Measurements from ENCODE around the gene GOLIM4. TPM values are rescaled to one million over a fixed set of nuclear protein-coding genes. Genes with fewer than 3 reads are reported as not detected.
"Not testable (repeated sequence)": the region's sequence is repeated elsewhere in the genome, so short reads cannot be mapped to it uniquely, and the experiment has no call there.

Gene GOLIM4
- total RNA-seq, 1 experiment from 2014 or later: 19.1 TPM

DNA sequence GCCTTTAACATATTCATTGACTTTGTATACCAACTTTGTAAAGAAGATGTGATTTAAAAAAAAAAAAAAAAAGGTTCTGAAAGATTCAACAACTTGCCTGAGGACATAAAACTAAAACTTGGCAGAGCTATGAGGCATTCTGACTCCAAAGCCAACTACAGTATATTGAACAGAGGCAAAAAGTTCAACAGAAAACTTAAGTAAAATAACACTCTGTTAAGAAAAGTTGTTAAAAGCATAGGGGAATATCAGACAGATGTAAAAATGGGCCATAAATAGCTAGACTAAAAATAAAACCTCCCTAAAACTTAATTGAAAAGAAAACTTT is 23.4 kb downstream of the GOLIM4 start:
- H3K4me3 ChIP-seq (ENCODE audit: insufficient read depth, low read depth, low read length): no peak overlapping the region
- DNase-seq: no peak
- H3K27me3 ChIP-seq (ENCODE audit: control insufficient read depth, insufficient read depth, low read length): no peaks in the 10 kb centered on the region
- no peaks in the 10 kb centered on the region for H3K36me3 ChIP-seq (replicated peaks; ENCODE audit: control insufficient read depth, insufficient read depth, low read length)

DNA sequence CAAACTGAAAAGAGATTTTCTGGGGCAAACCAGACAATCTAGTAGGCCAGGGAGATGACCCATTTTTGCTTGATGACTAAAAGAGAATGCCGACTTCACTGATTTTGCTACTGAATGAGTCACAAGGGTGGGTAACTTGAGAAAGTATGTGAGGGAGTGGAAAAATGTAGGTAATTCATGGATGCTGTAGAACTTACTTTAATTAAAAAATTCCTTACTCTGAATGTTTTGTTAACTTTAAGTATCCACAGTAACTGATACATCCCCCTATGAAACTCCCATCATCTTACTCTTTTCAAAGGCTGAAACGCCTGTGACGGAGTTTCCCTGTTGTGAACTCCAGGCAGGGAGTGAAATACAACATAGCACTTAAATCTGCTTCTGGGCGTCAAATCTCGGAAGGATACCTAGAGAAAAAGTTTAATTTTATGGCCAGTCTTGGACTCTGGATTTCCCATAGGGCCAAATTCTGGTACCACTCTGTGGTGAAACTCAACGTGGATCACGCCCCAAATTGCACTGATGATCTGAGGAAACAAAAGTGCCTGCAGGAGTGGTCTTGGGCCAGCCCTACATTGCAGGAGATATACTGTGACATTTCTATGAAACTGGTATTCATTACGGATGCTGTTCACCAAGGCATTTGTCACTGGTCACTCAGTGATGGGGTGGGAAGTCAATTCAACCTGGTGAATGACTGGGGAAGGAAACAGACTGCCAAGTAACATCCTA is 24.0 kb downstream of the GOLIM4 start:
- H3K36me3 ChIP-seq (replicated peaks; ENCODE audit: control insufficient read depth, insufficient read depth, low read length): no peaks in the 10 kb centered on the region
- H3K4me3 ChIP-seq (ENCODE audit: insufficient read depth, low read depth, low read length): no peak overlapping the region
- no peaks in the 10 kb centered on the region for H3K27me3 ChIP-seq (ENCODE audit: control insufficient read depth, insufficient read depth, low read length)
- no peak for DNase-seq

DNA sequence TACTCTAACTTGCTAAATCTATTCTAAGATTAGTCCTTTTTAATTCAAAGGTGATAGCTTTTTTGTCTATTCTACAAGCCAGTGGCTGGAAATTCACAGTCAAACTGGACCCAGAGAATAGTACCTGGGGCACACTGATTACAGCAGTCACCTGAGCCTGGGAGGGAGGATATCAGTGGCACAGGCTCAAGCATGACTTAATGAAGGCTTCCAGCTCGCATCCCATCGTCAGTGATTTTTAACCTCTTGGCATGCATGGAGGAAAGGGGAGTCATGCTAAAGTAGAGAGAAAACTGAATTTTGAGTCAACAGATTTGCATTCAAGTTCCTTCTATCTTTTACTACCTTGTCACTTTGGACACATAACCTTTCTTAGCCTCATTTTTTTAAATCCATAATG is 24.8 kb downstream of the GOLIM4 start:
- DNase-seq: no peak
- Histone ChIP-seq H3K36me3 (replicated peaks; ENCODE audit: control insufficient read depth, insufficient read depth, low read length) (no peaks in the 10 kb centered on the region), H3K27me3 (ENCODE audit: control insufficient read depth, insufficient read depth, low read length) (no peaks in the 10 kb centered on the region), H3K4me3 (ENCODE audit: insufficient read depth, low read depth, low read length) (no peak overlapping the region)

DNA sequence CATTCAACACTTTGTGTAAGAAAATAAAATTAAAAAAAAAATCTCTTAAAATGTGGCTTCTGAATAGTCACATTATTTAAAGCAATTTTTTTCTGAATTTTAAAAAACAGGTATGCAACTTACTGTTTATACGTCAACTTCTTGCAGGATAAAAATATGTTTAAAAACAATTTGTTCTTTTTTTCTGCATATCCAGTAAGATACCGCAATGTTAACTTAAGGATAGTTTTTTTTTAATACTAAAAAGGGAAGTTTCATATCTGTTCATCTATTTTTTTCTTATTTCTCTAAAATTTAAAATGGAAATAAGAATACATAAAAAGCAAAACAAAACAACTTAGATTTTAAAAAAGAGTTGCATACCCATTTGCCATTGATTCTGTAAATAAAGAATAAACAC is 27.4 kb downstream of the GOLIM4 start:
- Histone ChIP-seq H3K27me3 (ENCODE audit: control insufficient read depth, insufficient read depth, low read length) (no peaks in the 10 kb centered on the region), H3K4me3 (ENCODE audit: insufficient read depth, low read depth, low read length) (no peak overlapping the region), H3K36me3 (replicated peaks; ENCODE audit: control insufficient read depth, insufficient read depth, low read length) (no peaks in the 10 kb centered on the region)
- no peak for DNase-seq

DNA sequence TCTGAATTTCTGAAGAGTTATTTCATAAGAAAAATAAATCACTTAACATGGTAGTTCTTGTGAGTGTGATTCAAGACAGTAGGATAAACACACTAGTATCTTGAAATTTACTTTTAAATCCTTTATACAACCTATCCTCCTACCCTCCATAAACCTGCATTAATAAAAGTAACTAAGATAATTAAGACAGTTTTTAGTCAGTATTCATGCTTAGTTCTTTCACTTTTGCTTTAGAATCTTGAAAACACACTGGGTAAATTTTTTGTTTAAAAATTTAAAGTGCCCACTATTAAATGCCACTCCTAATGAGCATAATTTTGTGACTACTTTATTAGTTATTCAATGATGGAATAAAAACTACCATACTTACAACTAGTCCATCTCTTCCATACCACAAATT is 28.8 kb downstream of the GOLIM4 start:
- Histone ChIP-seq H3K27me3 (ENCODE audit: control insufficient read depth, insufficient read depth, low read length) (no peaks in the 10 kb centered on the region), H3K36me3 (replicated peaks; ENCODE audit: control insufficient read depth, insufficient read depth, low read length) (no peaks in the 10 kb centered on the region), H3K4me3 (ENCODE audit: insufficient read depth, low read depth, low read length) (no peak overlapping the region)
- DNase-seq: no peak

DNA sequence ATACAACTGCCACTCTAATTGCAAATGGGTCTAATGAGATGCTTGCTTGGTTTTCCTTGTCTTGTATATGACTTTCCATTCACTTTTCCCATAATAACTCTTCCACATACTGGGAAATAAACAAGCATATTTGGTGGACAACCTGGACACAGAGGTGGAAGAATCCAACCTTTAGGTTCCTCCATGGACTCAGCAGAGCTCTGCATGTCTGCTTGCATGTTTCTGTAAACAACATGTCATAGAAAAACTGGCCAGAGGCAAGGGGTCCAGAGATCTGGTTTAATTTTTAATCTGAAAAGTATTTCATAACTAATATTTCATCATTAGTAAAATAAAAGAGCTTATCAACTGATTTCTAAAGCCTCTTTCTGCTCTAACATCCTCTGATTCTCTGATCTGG is 30.2 kb downstream of the GOLIM4 start:
- Histone ChIP-seq H3K4me3 (ENCODE audit: insufficient read depth, low read depth, low read length) (no peak overlapping the region), H3K27me3 (ENCODE audit: control insufficient read depth, insufficient read depth, low read length) (no peaks in the 10 kb centered on the region), H3K36me3 (replicated peaks; ENCODE audit: control insufficient read depth, insufficient read depth, low read length) (no peaks in the 10 kb centered on the region)
- no peak for DNase-seq

DNA sequence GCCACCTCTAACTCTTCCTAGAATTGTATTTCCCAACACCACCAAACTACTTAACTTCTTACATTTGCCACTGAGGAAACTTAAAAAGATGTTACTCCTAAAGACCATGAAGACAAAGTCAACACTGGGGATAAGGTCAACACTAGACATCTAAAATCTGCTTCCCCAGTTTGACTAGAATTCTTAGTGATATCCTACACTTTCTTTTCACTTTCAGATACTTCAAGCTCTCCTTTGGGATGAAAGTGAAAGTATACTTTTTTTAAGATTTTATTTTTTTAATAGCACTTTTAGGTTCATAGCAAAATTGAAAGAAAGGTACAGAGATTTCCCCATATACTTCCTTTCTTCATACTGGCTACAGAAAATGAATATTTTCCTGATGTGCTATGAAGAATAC is 32.6 kb downstream of the GOLIM4 start:
- Histone ChIP-seq H3K27me3 (ENCODE audit: control insufficient read depth, insufficient read depth, low read length) (no peaks in the 10 kb centered on the region), H3K4me3 (ENCODE audit: insufficient read depth, low read depth, low read length) (no peak overlapping the region), H3K36me3 (replicated peaks; ENCODE audit: control insufficient read depth, insufficient read depth, low read length) (no peaks in the 10 kb centered on the region)
- DNase-seq: no peak

DNA sequence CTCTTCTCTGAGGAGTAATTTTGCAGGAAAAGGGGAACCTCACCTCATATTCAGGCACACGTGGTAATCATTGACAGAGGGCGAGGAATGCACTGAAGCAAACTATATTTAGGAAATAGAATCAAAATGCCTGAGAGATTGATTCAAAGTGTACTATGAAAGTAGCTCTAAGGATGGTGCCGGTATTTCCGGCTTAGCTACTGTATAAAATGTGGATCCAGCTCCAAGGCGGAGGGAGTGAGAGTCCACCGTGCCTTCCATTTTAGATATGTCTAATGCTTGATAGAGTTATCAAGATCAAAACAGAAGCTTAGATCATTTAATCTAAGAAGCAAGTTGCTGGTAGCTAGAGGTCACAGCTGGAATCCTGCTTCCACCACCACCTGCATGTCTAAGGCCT is 33.0 kb downstream of the GOLIM4 start:
- DNase-seq: no peak
- Histone ChIP-seq H3K36me3 (replicated peaks; ENCODE audit: control insufficient read depth, insufficient read depth, low read length) (no peaks in the 10 kb centered on the region), H3K4me3 (ENCODE audit: insufficient read depth, low read depth, low read length) (no peak overlapping the region), H3K27me3 (ENCODE audit: control insufficient read depth, insufficient read depth, low read length) (no peaks in the 10 kb centered on the region)

DNA sequence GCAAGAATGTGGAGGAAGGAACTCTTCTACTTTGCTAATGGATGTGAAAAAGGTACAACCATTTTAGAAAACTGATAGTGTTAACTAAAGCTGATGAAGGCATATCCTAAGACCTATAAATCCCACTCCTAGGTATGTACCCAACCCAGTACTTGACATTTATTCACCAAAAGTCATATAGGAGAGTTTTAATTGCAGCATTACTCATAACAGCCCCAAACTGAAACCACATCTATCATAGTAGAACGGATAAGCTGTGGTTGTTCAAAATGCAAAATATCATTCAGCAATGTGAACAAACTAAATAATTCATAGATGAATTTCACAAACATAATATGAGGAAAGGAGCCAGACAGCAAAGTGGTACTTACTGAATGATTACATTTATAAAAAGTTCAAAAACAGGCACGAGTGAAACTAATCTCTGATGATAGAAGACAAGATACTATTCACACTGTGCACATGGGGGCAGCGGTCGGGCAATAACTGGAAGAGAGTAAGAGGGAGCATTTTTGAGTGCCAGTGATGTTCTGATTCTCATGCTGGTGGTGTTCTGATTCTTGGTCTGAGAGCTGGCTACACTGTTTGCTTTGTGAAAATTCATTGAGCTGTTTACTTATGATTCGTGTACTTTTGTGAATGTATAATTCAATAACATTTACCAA is 34.3 kb downstream of the GOLIM4 start:
- DNase-seq: no peak
- no peaks in the 10 kb centered on the region for H3K36me3 ChIP-seq (replicated peaks; ENCODE audit: control insufficient read depth, insufficient read depth, low read length)
- H3K27me3 ChIP-seq (ENCODE audit: control insufficient read depth, insufficient read depth, low read length): no peaks in the 10 kb centered on the region
- H3K4me3 ChIP-seq (ENCODE audit: insufficient read depth, low read depth, low read length): no peak overlapping the region

DNA sequence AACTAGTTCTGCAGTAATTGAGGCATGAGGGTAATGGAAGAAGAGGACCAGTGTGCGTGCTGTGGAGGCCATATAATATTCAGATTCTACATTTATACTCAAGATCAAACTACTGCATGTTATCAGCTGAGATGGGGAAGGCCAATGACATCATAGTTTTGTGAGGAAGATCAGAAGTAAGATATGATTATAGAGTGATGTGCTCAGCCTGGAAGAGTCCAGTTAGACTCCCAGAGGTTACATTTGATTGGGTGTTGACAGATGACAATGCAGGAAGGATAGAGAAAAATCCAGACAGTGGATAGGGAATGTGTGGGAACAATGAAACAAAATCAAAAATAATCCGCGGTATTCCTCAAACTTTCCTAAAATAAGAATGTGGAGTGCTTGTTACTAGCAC is 35.4 kb downstream of the GOLIM4 start:
- H3K4me3 ChIP-seq (ENCODE audit: insufficient read depth, low read depth, low read length): no peak overlapping the region
- DNase-seq: no peak
- no peaks in the 10 kb centered on the region for H3K27me3 ChIP-seq (ENCODE audit: control insufficient read depth, insufficient read depth, low read length)
- no peaks in the 10 kb centered on the region; the same call in 1 of the 2 replicates for H3K36me3 ChIP-seq (replicated peaks; ENCODE audit: control insufficient read depth, insufficient read depth, low read length)

DNA sequence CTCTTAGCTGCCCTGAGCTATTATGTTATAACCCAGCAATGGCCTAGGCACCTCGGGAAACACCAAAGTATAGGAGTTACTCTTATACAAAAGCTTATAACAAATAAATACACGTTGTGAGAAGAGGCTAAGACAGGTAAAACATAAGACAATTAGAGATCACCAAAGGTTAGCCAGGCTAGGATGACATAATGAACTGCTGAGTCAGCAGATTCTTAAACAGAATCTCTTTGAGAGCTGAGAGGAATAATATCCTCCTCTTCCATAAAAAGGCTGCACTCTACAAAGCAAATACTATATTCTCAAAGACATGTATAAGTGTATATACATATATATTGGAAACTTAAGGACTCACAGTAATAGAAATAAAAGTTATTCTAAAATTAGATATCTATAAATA is 37.2 kb downstream of the GOLIM4 start:
- no peaks in the 10 kb centered on the region for H3K27me3 ChIP-seq (ENCODE audit: control insufficient read depth, insufficient read depth, low read length)
- no peak for DNase-seq

DNA sequence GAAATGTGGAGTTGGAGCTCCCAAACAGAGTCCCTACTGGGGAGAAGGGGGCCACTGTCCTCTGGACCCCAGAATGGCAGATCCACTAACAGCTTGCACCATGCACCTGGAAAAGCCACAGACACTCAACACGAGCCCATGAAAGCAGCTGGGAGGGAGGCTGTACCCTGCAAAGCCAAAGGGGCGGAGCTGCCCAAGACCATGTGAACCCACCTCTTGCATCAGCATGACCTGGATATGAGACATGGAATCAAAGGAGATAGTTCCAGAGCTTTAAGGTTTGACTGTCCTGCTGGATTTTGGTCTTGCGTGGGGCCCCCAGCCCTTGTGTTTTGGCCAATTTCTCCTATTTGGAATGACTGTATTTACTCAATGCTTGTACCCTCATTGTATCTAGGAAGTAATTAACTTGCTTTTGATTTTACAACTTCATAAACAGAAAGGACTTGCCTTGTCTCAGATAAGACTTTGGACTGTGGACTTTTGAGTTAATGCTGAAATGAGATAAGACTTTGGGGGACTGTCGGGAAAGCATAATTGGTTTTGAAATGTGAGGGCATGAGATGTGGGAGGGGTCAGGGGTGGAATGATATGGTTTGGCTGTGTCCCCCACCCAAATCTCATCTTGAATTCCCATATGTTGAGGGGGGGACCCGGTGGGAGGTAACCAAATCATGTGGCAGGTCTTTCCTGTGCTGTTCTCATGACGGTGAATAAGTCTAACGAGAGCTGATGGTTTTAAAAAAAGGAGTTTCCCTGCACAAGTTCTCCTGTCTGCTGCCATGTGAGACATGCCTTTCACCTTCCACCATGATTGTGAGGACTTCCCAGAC is 39.1 kb downstream of the GOLIM4 start:
- H3K27me3 ChIP-seq (ENCODE audit: control insufficient read depth, insufficient read depth, low read length); H3K4me3 ChIP-seq (ENCODE audit: insufficient read depth, low read depth, low read length); DNase-seq; H3K36me3 ChIP-seq (replicated peaks; ENCODE audit: control insufficient read depth, insufficient read depth, low read length): not testable (repeated sequence)

More for the DNA sequence above, 37.2 kb downstream of the GOLIM4 start:
- H3K4me3 ChIP-seq (ENCODE audit: insufficient read depth, low read depth, low read length): no peak overlapping the region
- no peaks in the 10 kb centered on the region; the same call in 1 of the 2 replicates for H3K36me3 ChIP-seq (replicated peaks; ENCODE audit: control insufficient read depth, insufficient read depth, low read length)

DNA sequence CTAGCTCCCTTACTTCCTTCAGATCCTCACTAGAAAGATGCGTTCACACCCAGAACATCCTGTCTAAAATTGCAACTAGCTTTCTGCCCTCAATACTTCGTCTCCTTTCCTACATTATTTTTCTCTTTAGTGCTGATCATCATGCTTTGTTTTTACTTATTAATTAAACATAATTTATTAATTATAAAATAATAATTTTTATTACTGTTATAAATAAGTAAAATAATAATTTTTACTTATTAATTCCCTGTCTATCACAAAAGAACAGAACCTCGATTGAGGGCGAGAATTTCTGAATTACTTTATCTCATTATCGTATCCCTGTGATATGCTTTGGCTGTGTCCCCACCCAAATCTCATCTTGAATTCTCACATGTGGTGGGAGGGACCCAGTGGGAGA is 41.3 kb downstream of the GOLIM4 start:
- Histone ChIP-seq H3K4me3 (ENCODE audit: insufficient read depth, low read depth, low read length) (no peak overlapping the region), H3K27me3 (ENCODE audit: control insufficient read depth, insufficient read depth, low read length) (no peaks in the 10 kb centered on the region), H3K36me3 (replicated peaks; ENCODE audit: control insufficient read depth, insufficient read depth, low read length) (no peaks in the 10 kb centered on the region; the same call in 1 of the 2 replicates)
- no peak for DNase-seq

DNA sequence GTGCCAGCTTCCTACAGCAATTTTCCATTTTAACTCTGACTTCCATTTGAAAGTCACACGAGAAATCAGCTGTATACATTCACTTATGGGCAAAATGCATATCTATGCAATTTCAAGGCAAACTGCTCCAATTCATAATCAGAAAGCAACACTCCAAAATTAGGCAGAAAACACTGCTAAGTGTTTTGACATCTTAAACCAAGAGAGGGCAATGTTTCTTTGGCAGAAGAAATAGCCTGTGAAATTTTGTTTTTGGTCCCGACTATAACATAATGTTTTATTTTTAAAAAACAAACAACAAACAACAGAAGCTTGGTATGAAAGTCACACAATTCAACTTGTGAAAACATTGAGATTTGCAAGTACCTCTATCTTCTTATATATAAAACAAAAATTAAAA is 42.6 kb downstream of the GOLIM4 start:
- DNase-seq: no peak
- Histone ChIP-seq H3K27me3 (ENCODE audit: control insufficient read depth, insufficient read depth, low read length) (no peaks in the 10 kb centered on the region), H3K4me3 (ENCODE audit: insufficient read depth, low read depth, low read length) (no peak overlapping the region), H3K36me3 (replicated peaks; ENCODE audit: control insufficient read depth, insufficient read depth, low read length) (no peaks in the 10 kb centered on the region; the same call in 1 of the 2 replicates)

DNA sequence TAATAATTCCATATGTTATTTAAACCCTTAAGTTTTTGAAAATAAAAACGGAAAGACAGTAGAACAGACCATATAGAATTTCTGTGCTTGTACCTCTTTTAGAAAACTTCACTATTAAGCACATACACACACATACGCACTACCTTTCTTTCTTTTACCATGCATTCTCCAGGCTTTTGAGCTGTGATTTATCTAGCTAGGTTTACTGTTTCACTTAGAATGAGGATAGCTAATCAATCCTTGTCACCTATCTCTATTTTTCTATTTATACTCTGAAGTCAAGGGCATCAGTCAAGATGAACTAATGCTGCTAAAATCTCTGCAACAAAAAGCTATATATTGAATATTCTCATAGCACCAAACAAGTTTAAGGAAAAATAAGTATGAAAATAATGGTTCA is 43.2 kb downstream of the GOLIM4 start:
- no peak for DNase-seq
- no peak overlapping the region for H3K4me3 ChIP-seq (ENCODE audit: insufficient read depth, low read depth, low read length)
- H3K36me3 ChIP-seq (replicated peaks; ENCODE audit: control insufficient read depth, insufficient read depth, low read length): no peaks in the 10 kb centered on the region; the same call in 1 of the 2 replicates
- no peaks in the 10 kb centered on the region for H3K27me3 ChIP-seq (ENCODE audit: control insufficient read depth, insufficient read depth, low read length)

Data from H7 (cell line).